GM10266 (cell line): ENCODE data around the gene CCDC192.
A peak's percentile ranks its signal among the peaks of the same experiment; 100 is the strongest.

ENCODE experiments used
- DNase-seq: peaks from one replicate; pipeline ENCODE4 v3.0.0; 2012; ENCODE audit errors: extremely low spot score
- TF ChIP-seq, protein P1 (sequence below): IDR thresholded peaks from 2 replicates; pipeline ENCODE4 v1.5.1; 2012; ENCODE audit warnings: mild to moderate bottlenecking, low read depth; ENCODE audit not compliant: control insufficient read depth, insufficient read depth; ENCODE audit errors: missing control alignments

The CCDC192 gene

GRCh38 chr5:127827451-127827850 is 124.3 kb downstream of the CCDC192 start:
- DNase-seq = no peak
- TF ChIP-seq, protein P1, sequence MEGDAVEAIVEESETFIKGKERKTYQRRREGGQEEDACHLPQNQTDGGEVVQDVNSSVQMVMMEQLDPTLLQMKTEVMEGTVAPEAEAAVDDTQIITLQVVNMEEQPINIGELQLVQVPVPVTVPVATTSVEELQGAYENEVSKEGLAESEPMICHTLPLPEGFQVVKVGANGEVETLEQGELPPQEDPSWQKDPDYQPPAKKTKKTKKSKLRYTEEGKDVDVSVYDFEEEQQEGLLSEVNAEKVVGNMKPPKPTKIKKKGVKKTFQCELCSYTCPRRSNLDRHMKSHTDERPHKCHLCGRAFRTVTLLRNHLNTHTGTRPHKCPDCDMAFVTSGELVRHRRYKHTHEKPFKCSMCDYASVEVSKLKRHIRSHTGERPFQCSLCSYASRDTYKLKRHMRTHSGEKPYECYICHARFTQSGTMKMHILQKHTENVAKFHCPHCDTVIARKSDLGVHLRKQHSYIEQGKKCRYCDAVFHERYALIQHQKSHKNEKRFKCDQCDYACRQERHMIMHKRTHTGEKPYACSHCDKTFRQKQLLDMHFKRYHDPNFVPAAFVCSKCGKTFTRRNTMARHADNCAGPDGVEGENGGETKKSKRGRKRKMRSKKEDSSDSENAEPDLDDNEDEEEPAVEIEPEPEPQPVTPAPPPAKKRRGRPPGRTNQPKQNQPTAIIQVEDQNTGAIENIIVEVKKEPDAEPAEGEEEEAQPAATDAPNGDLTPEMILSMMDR = no peak

DNA sequence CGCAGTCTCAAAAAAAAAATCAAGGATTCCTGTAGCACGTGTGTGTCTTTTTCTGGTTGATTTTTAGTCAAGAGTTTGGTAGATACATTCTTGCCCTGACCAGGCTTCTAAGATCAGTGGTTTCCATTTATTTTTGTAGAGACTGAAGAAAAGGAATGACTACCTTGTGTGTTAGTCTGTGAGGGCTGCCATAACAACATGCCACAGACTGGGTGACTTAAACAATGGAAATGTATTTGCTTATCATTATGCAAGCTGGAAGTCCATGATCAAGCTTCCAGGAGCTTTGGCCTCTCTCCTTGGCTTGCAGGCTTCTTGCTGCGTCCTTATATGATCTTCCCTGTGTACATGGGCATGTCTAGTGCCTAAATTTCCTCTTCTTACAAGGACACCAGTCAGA is 127.0 kb downstream of the CCDC192 start:
- no peak for DNase-seq
- TF ChIP-seq, protein P1 = no peak

- TF ChIP-seq, protein P1 = no peak
- DNase-seq = no peak
These were observed 127.8 kb downstream of the CCDC192 start for GRCh38 chr5:127830829-127831598.

GRCh38 chr5:127832067-127832466 is 128.9 kb downstream of the CCDC192 start:
- DNase-seq = no peak
- TF ChIP-seq, protein P1 = no peak

DNA sequence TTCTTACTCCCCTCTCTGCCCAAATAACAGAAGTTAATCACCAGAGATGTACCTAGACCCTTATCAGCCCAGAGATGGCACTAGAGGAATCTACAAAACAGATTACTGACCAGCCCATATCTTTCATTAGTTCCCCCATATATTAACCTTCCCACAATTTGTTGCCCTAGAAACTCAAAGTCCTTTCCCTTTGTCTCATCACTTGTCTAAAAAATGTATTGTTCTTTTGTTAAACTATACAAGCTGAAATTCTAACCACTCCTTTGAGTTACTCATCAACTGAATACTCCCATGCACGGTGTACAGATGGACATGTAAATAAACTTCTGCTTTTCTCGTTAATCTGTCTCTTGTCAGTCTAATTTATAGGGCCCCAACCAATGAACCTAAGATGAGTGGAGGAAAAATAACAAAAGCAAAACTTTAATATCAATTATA is 130.9 kb downstream of the CCDC192 start:
- DNase-seq = no peak
- TF ChIP-seq, protein P1 = peak; percentile 26

GRCh38 chr5:127834554-127834953 is 131.4 kb downstream of the CCDC192 start:
- no peak for DNase-seq
- TF ChIP-seq, protein P1 = no peak

DNA sequence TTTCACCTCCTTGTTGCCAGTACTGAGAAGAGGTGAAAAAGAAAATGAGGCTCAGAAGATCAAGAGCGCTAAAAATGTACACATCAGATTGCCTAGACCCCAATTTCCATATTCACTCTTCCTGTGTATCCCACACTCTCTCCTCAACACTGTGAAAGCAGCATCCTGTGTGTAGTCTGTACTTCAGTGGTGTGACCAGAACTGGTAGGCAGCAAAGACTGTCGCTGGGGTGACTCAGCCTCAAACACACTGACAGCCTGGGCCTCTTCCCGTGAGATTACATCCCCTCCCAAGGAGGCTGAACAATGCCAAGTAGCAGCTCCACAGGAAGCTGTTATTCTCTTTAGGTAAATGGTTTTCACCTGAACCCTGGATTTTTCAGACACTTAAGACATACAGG is 135.5 kb downstream of the CCDC192 start:
- TF ChIP-seq, protein P1 = no peak
- no peak for DNase-seq
